Body of pancreas (tissue), 4 donors: ENCODE measurements around the gene SORL1.

Experiments
- POLR2A ChIP-seq, 3 donors: fragments of 450-650 bp; IDR thresholded peaks; one replicate each; pipeline ENCODE4 v1.6.1; 2016; ENCODE audit warnings: antibody characterized with exemption in 3 of 3, mild to moderate bottlenecking in 2 of 3
- TF ChIP-seq, protein P1 (sequence below), 7 experiments: fragments of 450-650 bp in 4 of 7; fragments of 200-600 bp in 3 of 7; sonication (generic) in 3 of 7; IDR thresholded peaks; one replicate each; pipeline ENCODE4 v1.5.1; 2016 to 2019; ENCODE audit warnings: antibody characterized with exemption in 7 of 7

DNA sequence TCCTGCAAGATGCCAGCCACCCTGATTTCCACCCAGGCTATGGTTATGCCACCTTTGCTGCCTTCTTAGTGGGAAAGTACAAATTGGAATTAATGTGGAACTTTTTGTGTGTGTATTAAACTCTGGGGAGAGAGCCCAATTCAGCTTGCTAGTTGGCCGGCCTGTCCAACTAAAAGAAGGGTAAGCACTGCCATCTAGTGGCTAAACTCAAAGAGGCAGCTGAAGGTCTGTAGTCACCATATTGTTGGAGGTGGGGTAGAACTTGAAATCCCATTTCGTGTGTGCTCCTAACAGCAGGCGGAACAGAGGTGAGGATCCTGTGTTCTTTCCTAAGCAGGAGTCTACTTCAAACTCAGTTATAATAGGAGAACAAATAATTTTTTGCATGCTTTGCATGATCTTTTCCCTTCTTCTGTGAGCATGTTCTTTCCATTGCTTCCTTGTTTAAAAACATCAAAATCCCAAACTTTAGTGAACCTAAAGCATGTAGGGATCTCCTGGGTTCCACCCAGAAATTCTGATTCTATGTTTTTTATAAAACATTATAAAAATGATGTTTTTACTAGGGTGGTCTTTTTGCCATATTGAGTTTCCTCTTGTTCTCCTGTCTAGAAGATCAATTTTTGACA is 139.4 kb downstream of the SORL1 start:
- no peak for TF ChIP-seq POLR2A (IDR thresholded peaks at IDR 0.05)
- TF ChIP-seq, protein P1, sequence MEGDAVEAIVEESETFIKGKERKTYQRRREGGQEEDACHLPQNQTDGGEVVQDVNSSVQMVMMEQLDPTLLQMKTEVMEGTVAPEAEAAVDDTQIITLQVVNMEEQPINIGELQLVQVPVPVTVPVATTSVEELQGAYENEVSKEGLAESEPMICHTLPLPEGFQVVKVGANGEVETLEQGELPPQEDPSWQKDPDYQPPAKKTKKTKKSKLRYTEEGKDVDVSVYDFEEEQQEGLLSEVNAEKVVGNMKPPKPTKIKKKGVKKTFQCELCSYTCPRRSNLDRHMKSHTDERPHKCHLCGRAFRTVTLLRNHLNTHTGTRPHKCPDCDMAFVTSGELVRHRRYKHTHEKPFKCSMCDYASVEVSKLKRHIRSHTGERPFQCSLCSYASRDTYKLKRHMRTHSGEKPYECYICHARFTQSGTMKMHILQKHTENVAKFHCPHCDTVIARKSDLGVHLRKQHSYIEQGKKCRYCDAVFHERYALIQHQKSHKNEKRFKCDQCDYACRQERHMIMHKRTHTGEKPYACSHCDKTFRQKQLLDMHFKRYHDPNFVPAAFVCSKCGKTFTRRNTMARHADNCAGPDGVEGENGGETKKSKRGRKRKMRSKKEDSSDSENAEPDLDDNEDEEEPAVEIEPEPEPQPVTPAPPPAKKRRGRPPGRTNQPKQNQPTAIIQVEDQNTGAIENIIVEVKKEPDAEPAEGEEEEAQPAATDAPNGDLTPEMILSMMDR (IDR thresholded peaks at IDR 0.05): peak; percentile 67 to 90 (median 86)
